OCI-LY1 (cell line): ENCODE data around the gene ATP2B2.

Source experiments
- EZH2 ChIP-seq: fragments of 200-600 bp; sonication (generic), shearing (Covaris generic); IDR thresholded peaks from 2 replicates; pipeline ENCODE4 v1.8.0; 2017; ENCODE audit warnings: borderline replicate concordance, mixed run types, mild to moderate bottlenecking, antibody characterized with exemption, low read length, moderate library complexity, mixed read lengths
- TF ChIP-seq, protein P1 (sequence below): fragments of 200-600 bp; sonication (generic), shearing (Covaris generic); IDR thresholded peaks from 2 replicates; pipeline ENCODE4 v1.5.1; 2017; ENCODE audit warnings: mild to moderate bottlenecking, antibody characterized with exemption, low read length, moderate library complexity, mixed read lengths

DNA sequence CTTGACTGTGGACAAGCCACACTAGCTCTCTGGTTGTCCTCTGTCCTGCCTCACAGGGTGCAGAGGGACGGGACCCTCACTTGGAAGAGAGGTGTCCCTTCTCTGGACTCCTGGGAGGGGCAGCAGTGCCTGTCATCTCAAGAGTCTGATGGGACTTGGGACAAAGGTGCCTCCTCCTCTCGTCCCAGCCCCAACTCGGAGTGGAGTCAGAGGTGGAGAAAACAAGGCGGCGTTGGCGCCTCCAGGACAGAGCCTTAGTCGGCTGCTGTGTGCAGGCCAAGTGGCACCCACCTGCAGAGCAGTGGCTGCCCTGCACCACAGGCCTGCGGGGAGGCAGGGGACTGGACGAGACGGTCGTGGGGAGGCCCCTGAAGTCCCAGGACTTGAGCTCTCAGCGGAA, 175.1 kb downstream of the ATP2B2 start:
- TF ChIP-seq, protein P1, sequence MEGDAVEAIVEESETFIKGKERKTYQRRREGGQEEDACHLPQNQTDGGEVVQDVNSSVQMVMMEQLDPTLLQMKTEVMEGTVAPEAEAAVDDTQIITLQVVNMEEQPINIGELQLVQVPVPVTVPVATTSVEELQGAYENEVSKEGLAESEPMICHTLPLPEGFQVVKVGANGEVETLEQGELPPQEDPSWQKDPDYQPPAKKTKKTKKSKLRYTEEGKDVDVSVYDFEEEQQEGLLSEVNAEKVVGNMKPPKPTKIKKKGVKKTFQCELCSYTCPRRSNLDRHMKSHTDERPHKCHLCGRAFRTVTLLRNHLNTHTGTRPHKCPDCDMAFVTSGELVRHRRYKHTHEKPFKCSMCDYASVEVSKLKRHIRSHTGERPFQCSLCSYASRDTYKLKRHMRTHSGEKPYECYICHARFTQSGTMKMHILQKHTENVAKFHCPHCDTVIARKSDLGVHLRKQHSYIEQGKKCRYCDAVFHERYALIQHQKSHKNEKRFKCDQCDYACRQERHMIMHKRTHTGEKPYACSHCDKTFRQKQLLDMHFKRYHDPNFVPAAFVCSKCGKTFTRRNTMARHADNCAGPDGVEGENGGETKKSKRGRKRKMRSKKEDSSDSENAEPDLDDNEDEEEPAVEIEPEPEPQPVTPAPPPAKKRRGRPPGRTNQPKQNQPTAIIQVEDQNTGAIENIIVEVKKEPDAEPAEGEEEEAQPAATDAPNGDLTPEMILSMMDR: no peak
- TF ChIP-seq EZH2: no peak
